HG03066 (cell line): ENCODE data around the gene GREM1.

ENCODE experiments used
- ATAC-seq: cut with Tn5 transposase; IDR thresholded peaks from one replicate; pipeline ENCODE4 v1.9.1; 2021; ENCODE audit warnings: low read depth; ENCODE audit not compliant: unreplicated experiment

The GREM1 gene

GRCh38 chr15:32729700-32730395 is 12.0 kb downstream of the GREM1 start:
- ATAC-seq, result no peak

- no peak for ATAC-seq
Observed at GRCh38 chr15:32730677-32731654, 13.2 kb downstream of the GREM1 start.

GRCh38 chr15:32732574-32733157 is 14.9 kb downstream of the GREM1 start:
- ATAC-seq, result no peak

- ATAC-seq, result no peak
Observed at GRCh38 chr15:32733281-32733680, 15.5 kb downstream of the GREM1 start.

GRCh38 chr15:32735989-32736700 is 18.3 kb downstream of the GREM1 start:
- no peak for ATAC-seq

- no peak for ATAC-seq
Observed at GRCh38 chr15:32736701-32737061, 18.9 kb downstream of the GREM1 start.

- no peak for ATAC-seq
Observed at GRCh38 chr15:32737304-32737703, 19.5 kb downstream of the GREM1 start.

GRCh38 chr15:32738666-32739065 is 20.9 kb downstream of the GREM1 start:
- no peak for ATAC-seq

- ATAC-seq, result no peak
Observed at GRCh38 chr15:32739522-32740063, 21.8 kb downstream of the GREM1 start.

GRCh38 chr15:32743411-32744140 is 25.8 kb downstream of the GREM1 start:
- ATAC-seq, result no peak

- no peak for ATAC-seq
Observed at GRCh38 chr15:32746116-32746857, 28.5 kb downstream of the GREM1 start.

- ATAC-seq, result no peak
Observed at GRCh38 chr15:32747921-32748342, 30.1 kb downstream of the GREM1 start.

- no peak for ATAC-seq
Observed at GRCh38 chr15:32750979-32751378, 33.2 kb downstream of the GREM1 start.

GRCh38 chr15:32757426-32757825 is 39.6 kb downstream of the GREM1 start:
- no peak for ATAC-seq

- no peak for ATAC-seq
Observed at GRCh38 chr15:32763295-32763694, 45.5 kb downstream of the GREM1 start.

- ATAC-seq, result no peak
Observed at GRCh38 chr15:32765236-32765635, 47.4 kb downstream of the GREM1 start.

GRCh38 chr15:32766101-32766500 is 48.3 kb downstream of the GREM1 start:
- ATAC-seq, result no peak

- ATAC-seq, result no peak
Observed at GRCh38 chr15:32767236-32767635, 49.4 kb downstream of the GREM1 start.

- ATAC-seq, result no peak
Observed at GRCh38 chr15:32774022-32774421, 56.2 kb downstream of the GREM1 start.
